GM12878 (cell line): Measurements from ENCODE around the gene TTLL3. TPM values are rescaled to one million over a fixed set of nuclear protein-coding genes. Genes with fewer than 3 reads are reported as not detected.

Source experiments
- ATAC-seq: fragments of 200-7000 bp; cut with Tn5 transposase; 3 replicates; pipeline ENCODE4 v1.9.1; 2020; ENCODE audit warnings: mild to moderate bottlenecking, moderate library complexity
- BruUV-seq: library from RNA; stranded (reverse); fragments of 400-500 nt; replicated peaks from 2 replicates; lab custom pipeline; 2021; lab: Mats Ljungman, UMichigan
- CTCF ChIA-PET: fragments of 300-600 bp; sonication (Branson Sonifier 250); formaldehyde crosslinking; extraction: SDS; loops from one replicate; lab custom pipeline; 2021; ENCODE audit warnings: inconsistent platforms; lab: Yijun Ruan, JAX
- POLR2A ChIA-PET: fragments of 350-600 bp; formaldehyde crosslinking; extraction: SDS; loops from one replicate; lab custom pipeline; 2021; ENCODE audit warnings: inconsistent platforms; lab: Charles Lee
- RAD21 ChIA-PET: fragments of 300-600 bp; sonication (Branson Sonifier 250); formaldehyde crosslinking; loops from one replicate; lab custom pipeline; 2023; ENCODE audit warnings: antibody characterized with exemption; ENCODE audit not compliant: unreplicated experiment; lab: Charles Lee
- SMC1A ChIA-PET: fragments of 300-600 bp; sonication (Branson Sonifier 250); formaldehyde crosslinking; loops from one replicate; lab custom pipeline; 2023; ENCODE audit not compliant: unreplicated experiment, uncharacterized antibody; lab: Charles Lee
- DNase-seq: peaks from one replicate; pipeline ENCODE4 v3.0.0-alpha.2; 2011; ENCODE audit warnings: low read depth, low spot score
- FAIRE-seq: peaks from 3 replicates; lab custom pipeline; 2011; peaks lifted over from hg19 to GRCh38; lab: Jason Lieb, UNC
- H2AFZ ChIP-seq: 2 replicates; pipeline ENCODE4 v1.6.0; 2011; ENCODE audit warnings: low read depth, low read length, control low read depth; ENCODE audit not compliant: control insufficient read depth
- H3K27ac ChIP-seq: 2 replicates; pipeline ENCODE4 v1.5.1; 2011; ENCODE audit warnings: control low read depth; ENCODE audit not compliant: control insufficient read depth, insufficient read depth
- H3K27me3 ChIP-seq, 2 experiments: replicated peaks in 1 of 2; 2 replicates each; pipeline versions ENCODE4 v1.6.0 to v1.6.1; 2011; ENCODE audit warnings: low read length in 1 of 2; ENCODE audit not compliant: control insufficient read depth in 2 of 2, insufficient read depth in 2 of 2
- H3K36me3 ChIP-seq, 2 experiments: 2 replicates each; pipeline ENCODE4 v1.5.1; 2011; ENCODE audit warnings: low read length in 1 of 2; ENCODE audit not compliant: control insufficient read depth in 2 of 2, insufficient read depth in 2 of 2
- H3K4me1 ChIP-seq: 2 replicates; pipeline ENCODE4 v1.6.1; 2011; ENCODE audit warnings: mild to moderate bottlenecking, low read length, moderate library complexity, mixed read lengths; ENCODE audit not compliant: control insufficient read depth, insufficient read depth
- H3K4me2 ChIP-seq: 2 replicates; pipeline ENCODE4 v1.6.0; 2011; ENCODE audit warnings: control low read depth; ENCODE audit not compliant: control insufficient read depth, insufficient read depth
- H3K4me3 ChIP-seq: fragments of 200-600 bp; sonication (generic); 2 replicates; pipeline ENCODE4 v1.5.1; 2016
- H3K79me2 ChIP-seq: 2 replicates; pipeline ENCODE4 v1.6.0; 2011; ENCODE audit warnings: low read length; ENCODE audit not compliant: control insufficient read depth, insufficient read depth
- H3K9ac ChIP-seq: 2 replicates; pipeline ENCODE4 v1.8.0; 2011; ENCODE audit warnings: low read length, control low read depth, mixed read lengths; ENCODE audit not compliant: control insufficient read depth, insufficient read depth
- H3K9me3 ChIP-seq: replicated peaks from 3 replicates; pipeline ENCODE4 v1.5.1; 2011; ENCODE audit warnings: mild to moderate bottlenecking, low read length; ENCODE audit not compliant: control insufficient read depth, insufficient read depth
- H4K20me1 ChIP-seq: 2 replicates; pipeline ENCODE4 v1.6.0; 2011; ENCODE audit not compliant: control insufficient read depth, insufficient read depth
- ASH2L ChIP-seq: fragments of 300-600, 200-600 bp; sonication (generic); IDR thresholded peaks from 2 replicates; pipeline ENCODE4 v1.6.1; 2017; ENCODE audit warnings: low read depth, mild to moderate bottlenecking, borderline replicate concordance
- BMI1 ChIP-seq: fragments of 450-650 bp; IDR thresholded peaks from 2 replicates; pipeline ENCODE4 v1.6.1; 2016; ENCODE audit warnings: mild to moderate bottlenecking, moderate library complexity, borderline replicate concordance
- CBX3 ChIP-seq: fragments of 200-600 bp; sonication (generic); IDR thresholded peaks from 2 replicates; pipeline ENCODE4 v1.6.1; 2016; ENCODE audit warnings: low read depth, borderline replicate concordance
- CEBPZ ChIP-seq: fragments of 150-350 bp; IDR thresholded peaks from 2 replicates; pipeline ENCODE4 v1.6.1; 2016; ENCODE audit warnings: low read depth, low read length
- EGR1 ChIP-seq, 2 experiments: IDR thresholded peaks; 1 replicate in 1 of 2; 2 replicates in 1 of 2; pipeline ENCODE4 v1.6.1; 2011 to 2012; ENCODE audit warnings: low read depth in 2 of 2, low read length in 2 of 2, borderline replicate concordance in 1 of 2, mild to moderate bottlenecking in 1 of 2, moderate library complexity in 1 of 2
- EZH2 ChIP-seq: IDR thresholded peaks from 2 replicates; pipeline ENCODE4 v1.6.1; 2012; ENCODE audit warnings: low read depth, mild to moderate bottlenecking, control low read depth, inconsistent platforms, low read length, borderline replicate concordance; ENCODE audit not compliant: control insufficient read depth
- HCFC1 ChIP-seq: fragments of 150-350 bp; IDR thresholded peaks from 2 replicates; pipeline ENCODE4 v1.6.1; 2014; ENCODE audit warnings: low read length
- MEF2A ChIP-seq: IDR thresholded peaks from 2 replicates; pipeline ENCODE4 v1.6.1; 2011; ENCODE audit warnings: low read depth, mild to moderate bottlenecking, low read length, moderate library complexity; ENCODE audit not compliant: insufficient read depth
- MEF2B ChIP-seq: fragments of 450-650 bp; IDR thresholded peaks from 2 replicates; pipeline ENCODE4 v1.6.1; 2018; ENCODE audit warnings: mild to moderate bottlenecking, moderate library complexity; ENCODE audit not compliant: partially characterized antibody, poor library complexity, severe bottlenecking
- NFYA ChIP-seq: IDR thresholded peaks from 2 replicates; pipeline ENCODE4 v1.6.1; 2011; ENCODE audit warnings: low read depth, mild to moderate bottlenecking, low read length, improper control_type of control experiment, borderline replicate concordance
- POU2F2 ChIP-seq: IDR thresholded peaks from 3 replicates; pipeline ENCODE4 v1.6.1; 2011; ENCODE audit warnings: low read depth, mild to moderate bottlenecking, low read length, borderline replicate concordance
- SRF ChIP-seq, 2 experiments: IDR thresholded peaks; 2 replicates each; pipeline ENCODE4 v1.6.1; 2011; ENCODE audit warnings: low read depth in 2 of 2, low read length in 2 of 2, mild to moderate bottlenecking in 1 of 2, moderate library complexity in 1 of 2
- ZNF24 ChIP-seq: fragments of 450-650 bp; IDR thresholded peaks from 2 replicates; pipeline ENCODE4 v1.6.1; 2017; ENCODE audit warnings: antibody characterized with exemption, mild to moderate bottlenecking
- WGBS: methylation state at CpG from one replicate; pipeline ENCODE4 v1.1.6; 2016; ENCODE audit warnings: low lambda C conversion rate; ENCODE audit not compliant: insufficient replicate concordance, insufficient coverage; ENCODE audit errors: missing lambda C conversion rate; 5-methylcytosine and 5-hydroxymethylcytosine counted together
- in situ Hi-C: fragments of 300-500 bp; cut with MboI; formaldehyde crosslinking; loops from 9 replicates; pipeline ENCODE4 v1.14.3; 2018; ENCODE audit warnings: mixed read lengths
- intact Hi-C: fragments of 100-400 bp; cut with micrococcal nuclease; formaldehyde crosslinking; loops from one replicate; pipeline ENCODE4 v1.14.2; 2022; ENCODE audit not compliant: unreplicated experiment
- polyA plus RNA-seq, 11 experiments: library from polyadenylated mRNA; depleted of rRNA in 4 of 11; unstranded in 6 of 11; stranded (reverse) in 5 of 11; fragments of >200 nt; fragmentation: Nextera tagmentation in 4 of 11; fragmentation: Illumina TruSeq in 1 of 11; extraction: Ambion mirVana in 4 of 11; extraction: Trizol in 1 of 11; gene quantifications; 1 replicate in 1 of 11; 2 replicates in 10 of 11; pipeline versions ENCODE4 v1.2.1 to v1.2.3, GENCODE V29; 2011 to 2016; ENCODE audit warnings: inconsistent platforms in 2 of 11, missing spikeins in 2 of 11, low read depth in 1 of 11
- total RNA-seq, 4 experiments: library from RNA; depleted of rRNA in 3 of 4; stranded (reverse); fragments of >200 nt in 3 of 4; fragmentation: Illumina TruSeq in 1 of 4; extraction: Trizol in 1 of 4; gene quantifications; 2 replicates each; pipeline versions ENCODE4 v1.2.1 to v1.2.3, GENCODE V29; 2013 to 2021

TTLL3 gene
- total and polyA plus RNA-seq, 10 of the 15 experiments (the other 5 are each of a cell fraction or from before 2014, with no cell fraction given): 4.2 to 51.3 (median 18.9) TPM

- RAD21 ChIA-PET: no interaction called here
- TF ChIP-seq MEF2A: no peak
- no peak for TF ChIP-seq NFYA
- no peak for TF ChIP-seq POU2F2
- TF ChIP-seq CBX3: no peak
- TF ChIP-seq MEF2B: no peak
- 96% methylated on average over 9 of the region's 9 CpGs for WGBS
- Histone ChIP-seq H3K4me1 (no peaks in the 10 kb centered on the region), H3K79me2 (no peaks in the 10 kb centered on the region), H3K4me3 (no peak overlapping the region), H4K20me1 (no peaks in the 10 kb centered on the region), H3K4me2 (no peak overlapping the region), H3K9ac (no peak overlapping the region), H3K9me3 (no peaks in the 10 kb centered on the region), H3K27ac (no peak overlapping the region), H2AFZ (no peak overlapping the region), H3K36me3 (peaks cover 8 to 11% of the 10 kb centered on the region in 2 experiments), H3K27me3 (no peaks in the 10 kb centered on the region)
- POLR2A ChIA-PET: interaction anchor here (1.5 to 2.2 kb wide), 2 partner anchors 10 to 28 kb away, joined by 3 to 9 read pairs; partner anchors contain the start of gene RPUSD3
- SMC1A ChIA-PET: interaction anchor here (0.9 kb wide), 1 partner anchor 26 kb away, joined by 3 read pairs; no protein-coding TSS in a partner anchor
- no TSS peak for BruUV-seq
- CTCF ChIA-PET: no interaction called here
- intact Hi-C loops: no loop called here
- DNase-seq: no peak
- no peak for ATAC-seq
- FAIRE-seq: no peak
- in situ Hi-C loops: no loop called here
Measured at GRCh38 chr3:9833078-9833477, 23.0 kb downstream of the TTLL3 start.

- Histone ChIP-seq H3K27ac (no peak overlapping the region), H3K4me1 (no peaks in the 10 kb centered on the region), H2AFZ (no peak overlapping the region), H4K20me1 (no peaks in the 10 kb centered on the region), H3K9me3 (no peaks in the 10 kb centered on the region), H3K4me2 (no peak overlapping the region), H3K9ac (no peak overlapping the region), H3K79me2 (no peaks in the 10 kb centered on the region), H3K27me3 (no peaks in the 10 kb centered on the region), H3K36me3 (peaks cover 7 to 11% of the 10 kb centered on the region in 2 experiments), H3K4me3 (no peak overlapping the region)
- DNase-seq (no peak), FAIRE-seq (no peak), ATAC-seq (no peak)
- ChIA-PET SMC1A (no interaction called here), CTCF (interaction anchor here (1.0 kb wide), 1 partner anchor 97 kb away, joined by 3 read pairs; no protein-coding TSS in a partner anchor), POLR2A (interaction anchor here (1.3 kb wide), 1 partner anchor 9 kb away, joined by 3 read pairs; the partner anchor contains the start of gene RPUSD3), RAD21 (no interaction called here)
- in situ Hi-C loops (no loop called here), intact Hi-C loops (no loop called here)
- BruUV-seq: no TSS peak
- 77% methylated on average over 18 of the region's 18 CpGs for WGBS
- TF ChIP-seq ZNF24 (no peak), ASH2L (no peak), HCFC1 (no peak), EGR1 (IDR thresholded peaks at IDR 0.05; ENCODE audit: borderline replicate concordance in 1 of 2, low read depth in 2 of 2, low read length in 2 of 2) (no peak), CEBPZ (no peak), SRF (IDR thresholded peaks at IDR 0.05; ENCODE audit: low read depth in 2 of 2, low read length in 2 of 2) (no peak), EZH2 (no peak), BMI1 (no peak)
Measured at GRCh38 chr3:9834520-9835380, 24.7 kb downstream of the TTLL3 start.
